HG03575 (cell line): ENCODE results near the gene IARS2.
"Not testable (repeated sequence)": the region's sequence is repeated elsewhere in the genome, so short reads cannot be mapped to it uniquely, and the experiment has no call there.

ENCODE experiments used
- ATAC-seq: cut with Tn5 transposase; IDR thresholded peaks from one replicate; pipeline ENCODE4 v1.9.1; 2021; ENCODE audit not compliant: unreplicated experiment, insufficient number of reproducible peaks, low FRiP score; ENCODE audit errors: extremely low read depth

The IARS2 gene

GRCh38 chr1:220099826-220100225 lies 5.9 kb downstream of the IARS2 start:
- no peak for ATAC-seq

- not testable (repeated sequence) for ATAC-seq
These were observed 16.5 kb downstream of the IARS2 start for GRCh38 chr1:220110473-220110872.

- not testable (repeated sequence) for ATAC-seq
These were observed 18.7 kb downstream of the IARS2 start for GRCh38 chr1:220112600-220112999.

- no peak for ATAC-seq
These were observed 19.3 kb downstream of the IARS2 start for GRCh38 chr1:220113136-220113695.

GRCh38 chr1:220119043-220119512 lies 25.1 kb downstream of the IARS2 start:
- no peak for ATAC-seq

- ATAC-seq: no peak
These were observed 28.0 kb downstream of the IARS2 start for GRCh38 chr1:220121791-220122530.

GRCh38 chr1:220123066-220123465 lies 29.1 kb downstream of the IARS2 start:
- ATAC-seq: no peak

GRCh38 chr1:220123889-220124288 lies 30.0 kb downstream of the IARS2 start:
- no peak for ATAC-seq

- no peak for ATAC-seq
These were observed 30.6 kb downstream of the IARS2 start for GRCh38 chr1:220124542-220124941.

GRCh38 chr1:220127076-220127475 lies 33.1 kb downstream of the IARS2 start:
- ATAC-seq: no peak

GRCh38 chr1:220129479-220130210 lies 35.7 kb downstream of the IARS2 start:
- no peak for ATAC-seq

GRCh38 chr1:220135755-220136154 lies 41.8 kb downstream of the IARS2 start:
- no peak for ATAC-seq

GRCh38 chr1:220137019-220137786 lies 43.3 kb downstream of the IARS2 start:
- no peak for ATAC-seq

- no peak for ATAC-seq
These were observed 46.0 kb downstream of the IARS2 start for GRCh38 chr1:220139966-220140365.

- ATAC-seq: no peak
These were observed 50.1 kb downstream of the IARS2 start for GRCh38 chr1:220144051-220144450.

GRCh38 chr1:220149742-220150141 lies 55.8 kb downstream of the IARS2 start:
- ATAC-seq: no peak

- no peak for ATAC-seq
These were observed 57.5 kb downstream of the IARS2 start for GRCh38 chr1:220151454-220151853.

- no peak for ATAC-seq
These were observed 59.2 kb downstream of the IARS2 start for GRCh38 chr1:220153147-220153546.

GRCh38 chr1:220156620-220157146 lies 62.8 kb downstream of the IARS2 start:
- ATAC-seq: no peak
